GM13976 (cell line): ENCODE data around the gene PSD4.

ENCODE experiments used
- DNase-seq: peaks from one replicate; pipeline ENCODE4 v3.0.0; 2012; ENCODE audit warnings: low spot score
- in situ Hi-C: fragments of 300-500 bp; cut with MboI; formaldehyde crosslinking; loops from one replicate; pipeline ENCODE4 v1.12.0; 2022; ENCODE audit warnings: low sequenced_read_pairs, mixed read lengths, inconsistent platforms; ENCODE audit not compliant: unreplicated experiment
- TF ChIP-seq, protein P1 (sequence below): IDR thresholded peaks from 2 replicates; pipeline ENCODE4 v1.5.1; 2012; ENCODE audit warnings: borderline replicate concordance, mild to moderate bottlenecking; ENCODE audit not compliant: insufficient read depth; ENCODE audit errors: extremely low read depth, missing control alignments, control extremely low read depth

PSD4 gene

DNA sequence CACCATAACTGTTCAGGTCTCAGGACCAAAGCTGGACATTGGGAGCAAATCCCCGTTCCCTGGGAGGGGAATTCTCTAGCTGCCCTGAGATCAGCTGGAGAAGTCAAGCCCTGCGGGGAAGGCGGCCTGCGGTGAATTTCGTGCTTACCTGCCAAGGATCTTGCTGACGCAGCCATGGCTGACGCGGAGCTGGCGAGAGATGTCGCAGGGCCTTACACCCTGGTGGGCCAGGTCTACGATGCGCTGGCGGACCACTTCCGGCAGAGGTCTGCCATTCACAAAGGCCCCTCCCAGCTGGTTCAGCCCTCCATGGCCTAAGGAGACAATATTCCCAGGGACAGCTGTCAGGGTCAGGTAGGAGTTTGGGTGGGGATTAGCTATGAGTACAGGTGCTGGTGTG, 72.8 kb downstream of the PSD4 start:
- in situ Hi-C loops, result no loop called here
- TF ChIP-seq, protein P1, sequence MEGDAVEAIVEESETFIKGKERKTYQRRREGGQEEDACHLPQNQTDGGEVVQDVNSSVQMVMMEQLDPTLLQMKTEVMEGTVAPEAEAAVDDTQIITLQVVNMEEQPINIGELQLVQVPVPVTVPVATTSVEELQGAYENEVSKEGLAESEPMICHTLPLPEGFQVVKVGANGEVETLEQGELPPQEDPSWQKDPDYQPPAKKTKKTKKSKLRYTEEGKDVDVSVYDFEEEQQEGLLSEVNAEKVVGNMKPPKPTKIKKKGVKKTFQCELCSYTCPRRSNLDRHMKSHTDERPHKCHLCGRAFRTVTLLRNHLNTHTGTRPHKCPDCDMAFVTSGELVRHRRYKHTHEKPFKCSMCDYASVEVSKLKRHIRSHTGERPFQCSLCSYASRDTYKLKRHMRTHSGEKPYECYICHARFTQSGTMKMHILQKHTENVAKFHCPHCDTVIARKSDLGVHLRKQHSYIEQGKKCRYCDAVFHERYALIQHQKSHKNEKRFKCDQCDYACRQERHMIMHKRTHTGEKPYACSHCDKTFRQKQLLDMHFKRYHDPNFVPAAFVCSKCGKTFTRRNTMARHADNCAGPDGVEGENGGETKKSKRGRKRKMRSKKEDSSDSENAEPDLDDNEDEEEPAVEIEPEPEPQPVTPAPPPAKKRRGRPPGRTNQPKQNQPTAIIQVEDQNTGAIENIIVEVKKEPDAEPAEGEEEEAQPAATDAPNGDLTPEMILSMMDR, result no peak
- DNase-seq, result no peak

DNA sequence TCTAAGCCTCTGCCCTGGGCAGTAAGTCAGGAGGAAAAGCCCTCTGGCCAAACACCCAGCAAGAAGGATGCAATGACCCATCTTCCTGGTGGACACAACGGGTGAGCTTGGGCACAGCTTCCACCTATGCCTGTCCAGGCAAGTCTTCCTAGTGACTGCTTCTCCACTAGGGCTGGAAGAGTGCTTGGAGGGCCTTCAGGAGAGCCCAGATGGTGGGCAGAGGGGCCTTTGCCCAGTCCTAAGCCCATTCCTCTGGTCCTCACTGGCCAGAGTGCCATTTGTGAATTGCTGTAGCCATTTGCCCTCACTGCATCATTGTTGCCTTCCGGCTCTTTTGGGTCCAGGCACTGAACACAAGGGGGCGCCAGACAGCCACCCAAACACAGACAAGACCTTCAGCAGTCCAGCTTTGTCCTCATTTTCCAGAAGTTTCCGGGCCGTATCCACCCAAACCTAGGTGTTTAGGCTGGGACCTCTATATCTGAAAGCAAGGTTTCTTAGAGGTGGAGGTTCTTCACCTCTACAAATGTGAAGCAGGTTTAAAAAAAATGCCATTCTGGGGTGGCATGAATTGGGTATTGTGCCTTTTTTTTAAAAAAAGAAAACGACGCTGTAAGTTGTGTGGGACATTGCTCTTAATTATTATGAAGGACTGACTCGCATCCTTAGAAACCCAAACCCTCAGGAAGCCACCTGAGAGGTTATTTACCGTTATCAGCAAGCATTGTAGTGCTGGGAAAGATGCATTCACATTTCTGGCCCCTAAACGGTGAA, 75.4 kb downstream of the PSD4 start:
- DNase-seq, result peak; percentile 88
- in situ Hi-C loops, result no loop called here
- TF ChIP-seq, protein P1, result peak; percentile 89

DNA sequence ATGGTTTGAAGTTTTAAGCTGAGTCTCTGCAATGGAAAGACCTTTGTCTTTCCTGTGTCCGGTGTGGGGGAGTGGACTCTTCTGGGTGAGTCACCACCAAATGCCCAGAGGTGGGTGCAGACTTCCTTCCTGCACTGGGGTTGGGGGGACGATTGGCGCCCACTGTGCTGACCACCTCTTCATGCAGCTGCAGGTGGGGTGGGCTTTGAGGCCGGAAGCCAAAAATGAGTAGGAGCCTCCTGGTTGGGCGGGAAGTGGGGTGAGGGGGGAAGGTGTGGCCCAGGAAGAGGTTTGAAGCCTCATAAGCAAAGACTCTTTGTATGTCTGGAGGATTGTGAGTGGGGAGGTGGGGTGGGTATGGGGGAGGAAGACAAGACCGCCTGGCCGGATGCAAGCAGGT, 77.3 kb downstream of the PSD4 start:
- DNase-seq, result no peak
- TF ChIP-seq, protein P1, result no peak
- in situ Hi-C loops, result no loop called here

DNA sequence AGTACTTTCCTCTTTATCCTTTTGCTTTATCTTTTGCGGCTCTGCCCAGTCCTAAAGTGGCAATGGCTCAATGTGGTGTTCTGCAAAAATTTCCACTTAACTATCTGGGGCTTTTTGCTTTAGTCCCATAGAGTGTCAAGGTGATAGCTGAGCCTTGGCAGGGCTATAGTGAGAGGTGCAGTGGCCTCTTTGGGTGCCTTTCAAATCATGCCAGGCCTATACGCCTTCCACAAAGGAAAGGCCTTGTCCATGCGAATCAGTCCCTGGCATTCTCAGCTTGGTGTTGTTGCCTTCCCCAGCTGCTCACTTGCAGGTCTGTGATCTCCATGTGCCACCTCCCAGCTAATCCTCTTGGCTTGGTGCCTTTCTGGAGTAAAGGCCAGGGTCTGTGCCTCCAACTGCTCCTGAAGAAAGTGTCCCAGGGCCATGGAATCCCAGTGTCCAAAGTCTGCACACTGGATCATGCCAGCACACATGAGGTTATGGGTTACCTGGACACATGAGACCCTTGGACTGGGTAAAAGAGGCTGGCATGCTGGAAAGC, 78.3 kb downstream of the PSD4 start:
- in situ Hi-C loops, result no loop called here
- DNase-seq, result no peak
- TF ChIP-seq, protein P1, result no peak

DNA sequence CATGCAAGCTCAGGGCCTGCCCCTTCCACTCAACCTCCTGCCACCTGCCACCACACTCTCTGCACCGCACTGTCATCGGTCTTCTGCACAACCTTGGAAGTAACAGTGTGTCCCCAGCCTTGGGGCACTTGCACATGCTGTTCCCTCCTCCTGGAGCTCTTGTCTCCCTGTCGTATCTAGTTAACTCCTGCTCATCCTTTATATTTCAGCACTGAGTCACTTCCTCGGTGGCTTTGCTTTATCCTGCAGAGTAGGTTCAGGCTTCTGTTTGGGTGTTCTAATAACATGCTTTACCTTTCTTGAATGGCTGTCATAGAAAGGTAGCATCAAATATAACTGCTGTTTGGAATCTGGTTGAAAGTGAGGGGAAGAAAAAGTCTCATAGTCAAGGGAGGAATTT, 79.7 kb downstream of the PSD4 start:
- DNase-seq, result no peak
- in situ Hi-C loops, result no loop called here
- TF ChIP-seq, protein P1, result no peak

DNA sequence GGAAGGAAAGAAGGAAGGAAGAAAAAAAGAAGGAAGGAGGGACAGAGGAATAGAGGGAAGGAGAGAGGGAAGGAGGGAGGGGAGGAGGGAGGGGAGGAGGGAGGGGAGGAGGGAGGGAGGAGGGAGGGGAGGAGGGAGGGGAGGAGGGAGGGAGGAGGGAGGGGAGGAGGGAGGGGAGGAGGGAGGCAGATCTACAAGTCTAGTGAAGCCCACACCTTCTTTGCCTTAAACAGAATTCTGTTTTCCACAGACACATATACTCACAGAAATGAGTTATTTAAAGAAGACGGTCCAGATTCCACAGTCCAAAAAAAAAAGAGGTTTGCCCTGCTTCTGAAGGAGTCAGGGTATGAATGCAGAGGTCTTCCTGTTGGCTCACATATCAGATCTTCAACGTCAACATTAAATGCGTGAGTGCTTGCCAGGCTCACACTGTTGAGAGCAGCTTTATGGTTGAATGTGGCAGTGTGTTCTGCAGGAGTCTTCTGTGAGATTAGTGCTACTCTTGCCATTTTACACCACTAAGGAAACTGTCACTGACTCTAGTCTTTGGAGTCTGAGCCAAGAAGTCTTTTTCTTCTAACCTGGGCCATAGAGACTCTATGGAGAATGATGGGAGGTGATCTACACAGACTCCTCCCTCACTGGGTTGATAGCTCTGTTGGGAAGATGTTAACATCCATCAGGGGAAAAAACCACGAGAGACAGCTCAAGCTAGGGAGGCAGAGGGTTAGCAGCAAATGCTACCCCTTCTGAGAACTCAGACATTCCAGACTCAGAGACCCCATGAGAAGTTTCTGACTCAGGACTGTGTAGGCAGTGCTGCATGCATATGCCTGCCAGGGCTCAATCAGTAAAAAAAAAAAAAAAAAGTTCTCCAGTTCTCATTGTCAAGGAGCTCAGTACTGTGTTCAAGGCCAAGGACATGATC, 81.6 kb downstream of the PSD4 start:
- in situ Hi-C loops, result no loop called here
- TF ChIP-seq, protein P1, result no peak
- no peak for DNase-seq
